HepG2 (cell line): Measurements from ENCODE around the gene ADGRE3. TPM values are rescaled to one million over a fixed set of nuclear protein-coding genes. Genes with fewer than 3 reads are reported as not detected.

Experiments used
- DMAP1 ChIP-seq: IDR thresholded peaks from 2 replicates; pipeline ENCODE4 v1.6.1; 2016
- ELF1 ChIP-seq: sonication (generic); formaldehyde crosslinking; IDR thresholded peaks from 2 replicates; pipeline ENCODE4 v1.4.0; 2020; ENCODE audit warnings: missing genetic modification reagents
- FOXM1 ChIP-seq: sonication (generic); formaldehyde crosslinking; IDR thresholded peaks from 2 replicates; pipeline ENCODE4 v1.5.0; 2020; ENCODE audit warnings: missing genetic modification reagents
- KLF16 ChIP-seq, 2 experiments: sonication (generic) in 1 of 2; formaldehyde crosslinking in 1 of 2; IDR thresholded peaks; 2 replicates each; pipeline versions ENCODE4 v1.6.1 to v1.8.0; 2016 to 2023; ENCODE audit warnings: missing genetic modification reagents in 2 of 2, missing compliant biosample characterization in 1 of 2
- RARA ChIP-seq: IDR thresholded peaks from 2 replicates; pipeline ENCODE4 v1.6.1; 2016; ENCODE audit warnings: missing genetic modification reagents, missing compliant biosample characterization
- RARG ChIP-seq: sonication (generic); formaldehyde crosslinking; IDR thresholded peaks from 2 replicates; pipeline ENCODE4 v1.4.0; 2020; ENCODE audit warnings: low read depth, mild to moderate bottlenecking, missing genetic modification reagents
- ZBTB8A ChIP-seq: sonication (generic); formaldehyde crosslinking; IDR thresholded peaks from 2 replicates; pipeline ENCODE4 v1.4.0; 2020; ENCODE audit warnings: mild to moderate bottlenecking, low read depth, missing genetic modification reagents, borderline replicate concordance
- ZNF589 ChIP-seq: sonication (generic); formaldehyde crosslinking; conservative IDR thresholded peaks from 2 replicates; pipeline ENCODE4 v1.8.0; 2022; ENCODE audit warnings: mild to moderate bottlenecking, moderate library complexity, missing genetic modification reagents
- ZNF629 ChIP-seq: sonication (generic); formaldehyde crosslinking; conservative IDR thresholded peaks from 2 replicates; pipeline ENCODE4 v1.5.0; 2020; ENCODE audit warnings: missing genetic modification reagents
- ZNF7 ChIP-seq: IDR thresholded peaks from 2 replicates; pipeline ENCODE4 v1.6.1; 2016; ENCODE audit warnings: missing biosample characterization, missing genetic modification reagents
- ZNF713 ChIP-seq: sonication (generic); formaldehyde crosslinking; IDR thresholded peaks from 2 replicates; pipeline ENCODE4 v1.4.0; 2020; ENCODE audit warnings: mild to moderate bottlenecking, missing genetic modification reagents
- ZSCAN30 ChIP-seq: sonication (generic); formaldehyde crosslinking; IDR thresholded peaks from 2 replicates; pipeline ENCODE4 v1.5.0; 2020; ENCODE audit warnings: mild to moderate bottlenecking, missing genetic modification reagents
- polyA plus RNA-seq, 8 experiments: library from polyadenylated mRNA; depleted of rRNA in 3 of 8; stranded (reverse) in 7 of 8; unstranded in 1 of 8; fragments of >200 nt; fragmentation: Illumina TruSeq in 4 of 8; extraction: Trizol in 4 of 8; gene quantifications; 2 replicates each; pipeline versions ENCODE4 v1.2.1 to v1.2.3, GENCODE V29; 2011 to 2016; ENCODE audit warnings: low read depth in 4 of 8, missing spikeins in 1 of 8, mixed read lengths in 1 of 8; ENCODE audit not compliant: insufficient read depth in 1 of 8
- total RNA-seq, 5 experiments: library from RNA; depleted of rRNA; stranded (reverse); fragments of >200 nt; fragmentation: Illumina TruSeq; extraction: Trizol; gene quantifications; 2 replicates each; pipeline ENCODE4 v1.2.3, GENCODE V29; 2016; ENCODE audit warnings: low read depth in 1 of 5
- TF ChIP-seq, protein P1 (sequence below): fragments of 450-650 bp; IDR thresholded peaks from 2 replicates; pipeline ENCODE4 v1.6.1; 2016
- TF ChIP-seq, protein P2 (sequence below): sonication (generic); formaldehyde crosslinking; IDR thresholded peaks from 2 replicates; pipeline ENCODE4 v1.9.0; 2021; ENCODE audit warnings: mild to moderate bottlenecking, missing genetic modification reagents
- TF ChIP-seq, protein P3 (sequence below): sonication (generic); formaldehyde crosslinking; IDR thresholded peaks from 2 replicates; pipeline ENCODE4 v1.8.0; 2023; ENCODE audit warnings: mild to moderate bottlenecking, missing genetic modification reagents
- TF ChIP-seq, protein P4 (sequence below): IDR thresholded peaks from 2 replicates; pipeline ENCODE4 v1.6.1; 2012; ENCODE audit warnings: inconsistent platforms
- TF ChIP-seq, protein P5 (sequence below): sonication (generic); formaldehyde crosslinking; IDR thresholded peaks from 2 replicates; pipeline ENCODE4 v1.4.0; 2020; ENCODE audit warnings: missing genetic modification reagents, mild to moderate bottlenecking, borderline replicate concordance
- TF ChIP-seq, protein P6 (sequence below): IDR thresholded peaks from 2 replicates; pipeline ENCODE4 v1.6.1; 2018; ENCODE audit warnings: missing genetic modification reagents, mild to moderate bottlenecking, missing compliant biosample characterization

Gene ADGRE3
- total and polyA plus RNA-seq, 2 of the 13 experiments (the other 11 are each of a cell fraction or from before 2014, with no cell fraction given), result not detected

DNA sequence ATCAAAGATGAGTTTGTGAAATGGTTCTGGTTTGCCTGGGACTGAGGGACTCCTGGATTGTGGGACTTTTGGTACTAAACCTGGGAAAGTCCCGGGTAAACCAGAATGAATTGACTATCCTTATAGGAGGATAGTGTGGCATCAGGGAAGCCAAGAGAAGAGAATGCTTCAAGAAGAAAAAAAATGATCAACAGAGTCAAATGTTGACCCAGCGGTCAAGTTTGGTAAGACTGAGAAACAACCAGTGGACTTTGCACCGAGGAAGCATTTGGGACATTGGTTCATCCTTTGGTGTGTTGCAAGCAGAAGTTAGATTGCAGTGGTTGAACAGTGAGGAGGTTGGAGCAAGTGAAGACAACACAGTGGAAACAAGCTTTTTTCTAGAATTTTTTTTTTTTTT, 58.2 kb downstream of the ADGRE3 start (continued):
- TF ChIP-seq ELF1 (CRISPR knock-in tag) (no peak), KLF16 (CRISPR knock-in tag; IDR thresholded peaks at IDR 0.05) (0 out of 4 replicates have a peak, but pooled peaks of 1 of the 2 experiments have one; percentile 60), ZNF589 (CRISPR knock-in tag) (no peak), ZNF7 (CRISPR knock-in tag) (no peak), RARG (CRISPR knock-in tag) (no peak), FOXM1 (CRISPR knock-in tag) (no peak), ZBTB8A (CRISPR knock-in tag) (no peak), ZNF629 (0 out of 2 replicates have a peak, but pooled peaks have one; percentile 21), ZSCAN30 (no peak), DMAP1 (no peak), RARA (CRISPR knock-in tag) (peak; percentile 71), ZNF713 (CRISPR knock-in tag) (no peak)
- TF ChIP-seq, protein P1, sequence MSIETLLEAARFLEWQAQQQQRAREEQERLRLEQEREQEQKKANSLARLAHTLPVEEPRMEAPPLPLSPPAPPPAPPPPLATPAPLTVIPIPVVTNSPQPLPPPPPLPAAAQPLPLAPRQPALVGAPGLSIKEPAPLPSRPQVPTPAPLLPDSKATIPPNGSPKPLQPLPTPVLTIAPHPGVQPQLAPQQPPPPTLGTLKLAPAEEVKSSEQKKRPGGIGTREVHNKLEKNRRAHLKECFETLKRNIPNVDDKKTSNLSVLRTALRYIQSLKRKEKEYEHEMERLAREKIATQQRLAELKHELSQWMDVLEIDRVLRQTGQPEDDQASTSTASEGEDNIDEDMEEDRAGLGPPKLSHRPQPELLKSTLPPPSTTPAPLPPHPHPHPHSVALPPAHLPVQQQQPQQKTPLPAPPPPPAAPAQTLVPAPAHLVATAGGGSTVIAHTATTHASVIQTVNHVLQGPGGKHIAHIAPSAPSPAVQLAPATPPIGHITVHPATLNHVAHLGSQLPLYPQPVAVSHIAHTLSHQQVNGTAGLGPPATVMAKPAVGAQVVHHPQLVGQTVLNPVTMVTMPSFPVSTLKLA, result no peak
- TF ChIP-seq, protein P2, sequence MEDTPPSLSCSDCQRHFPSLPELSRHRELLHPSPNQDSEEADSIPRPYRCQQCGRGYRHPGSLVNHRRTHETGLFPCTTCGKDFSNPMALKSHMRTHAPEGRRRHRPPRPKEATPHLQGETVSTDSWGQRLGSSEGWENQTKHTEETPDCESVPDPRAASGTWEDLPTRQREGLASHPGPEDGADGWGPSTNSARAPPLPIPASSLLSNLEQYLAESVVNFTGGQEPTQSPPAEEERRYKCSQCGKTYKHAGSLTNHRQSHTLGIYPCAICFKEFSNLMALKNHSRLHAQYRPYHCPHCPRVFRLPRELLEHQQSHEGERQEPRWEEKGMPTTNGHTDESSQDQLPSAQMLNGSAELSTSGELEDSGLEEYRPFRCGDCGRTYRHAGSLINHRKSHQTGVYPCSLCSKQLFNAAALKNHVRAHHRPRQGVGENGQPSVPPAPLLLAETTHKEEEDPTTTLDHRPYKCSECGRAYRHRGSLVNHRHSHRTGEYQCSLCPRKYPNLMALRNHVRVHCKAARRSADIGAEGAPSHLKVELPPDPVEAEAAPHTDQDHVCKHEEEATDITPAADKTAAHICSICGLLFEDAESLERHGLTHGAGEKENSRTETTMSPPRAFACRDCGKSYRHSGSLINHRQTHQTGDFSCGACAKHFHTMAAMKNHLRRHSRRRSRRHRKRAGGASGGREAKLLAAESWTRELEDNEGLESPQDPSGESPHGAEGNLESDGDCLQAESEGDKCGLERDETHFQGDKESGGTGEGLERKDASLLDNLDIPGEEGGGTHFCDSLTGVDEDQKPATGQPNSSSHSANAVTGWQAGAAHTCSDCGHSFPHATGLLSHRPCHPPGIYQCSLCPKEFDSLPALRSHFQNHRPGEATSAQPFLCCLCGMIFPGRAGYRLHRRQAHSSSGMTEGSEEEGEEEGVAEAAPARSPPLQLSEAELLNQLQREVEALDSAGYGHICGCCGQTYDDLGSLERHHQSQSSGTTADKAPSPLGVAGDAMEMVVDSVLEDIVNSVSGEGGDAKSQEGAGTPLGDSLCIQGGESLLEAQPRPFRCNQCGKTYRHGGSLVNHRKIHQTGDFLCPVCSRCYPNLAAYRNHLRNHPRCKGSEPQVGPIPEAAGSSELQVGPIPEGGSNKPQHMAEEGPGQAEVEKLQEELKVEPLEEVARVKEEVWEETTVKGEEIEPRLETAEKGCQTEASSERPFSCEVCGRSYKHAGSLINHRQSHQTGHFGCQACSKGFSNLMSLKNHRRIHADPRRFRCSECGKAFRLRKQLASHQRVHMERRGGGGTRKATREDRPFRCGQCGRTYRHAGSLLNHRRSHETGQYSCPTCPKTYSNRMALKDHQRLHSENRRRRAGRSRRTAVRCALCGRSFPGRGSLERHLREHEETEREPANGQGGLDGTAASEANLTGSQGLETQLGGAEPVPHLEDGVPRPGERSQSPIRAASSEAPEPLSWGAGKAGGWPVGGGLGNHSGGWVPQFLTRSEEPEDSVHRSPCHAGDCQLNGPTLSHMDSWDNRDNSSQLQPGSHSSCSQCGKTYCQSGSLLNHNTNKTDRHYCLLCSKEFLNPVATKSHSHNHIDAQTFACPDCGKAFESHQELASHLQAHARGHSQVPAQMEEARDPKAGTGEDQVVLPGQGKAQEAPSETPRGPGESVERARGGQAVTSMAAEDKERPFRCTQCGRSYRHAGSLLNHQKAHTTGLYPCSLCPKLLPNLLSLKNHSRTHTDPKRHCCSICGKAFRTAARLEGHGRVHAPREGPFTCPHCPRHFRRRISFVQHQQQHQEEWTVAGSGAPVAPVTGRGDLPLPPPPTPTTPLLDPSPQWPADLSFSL (CRISPR knock-in tag), result no peak
- TF ChIP-seq, protein P3, sequence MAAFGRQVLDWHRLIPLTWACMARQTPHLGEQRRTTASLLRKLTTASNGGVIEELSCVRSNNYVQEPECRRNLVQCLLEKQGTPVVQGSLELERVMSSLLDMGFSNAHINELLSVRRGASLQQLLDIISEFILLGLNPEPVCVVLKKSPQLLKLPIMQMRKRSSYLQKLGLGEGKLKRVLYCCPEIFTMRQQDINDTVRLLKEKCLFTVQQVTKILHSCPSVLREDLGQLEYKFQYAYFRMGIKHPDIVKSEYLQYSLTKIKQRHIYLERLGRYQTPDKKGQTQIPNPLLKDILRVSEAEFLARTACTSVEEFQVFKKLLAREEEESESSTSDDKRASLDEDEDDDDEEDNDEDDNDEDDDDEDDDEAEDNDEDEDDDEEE (CRISPR knock-in tag), result no peak
- TF ChIP-seq, protein P4, sequence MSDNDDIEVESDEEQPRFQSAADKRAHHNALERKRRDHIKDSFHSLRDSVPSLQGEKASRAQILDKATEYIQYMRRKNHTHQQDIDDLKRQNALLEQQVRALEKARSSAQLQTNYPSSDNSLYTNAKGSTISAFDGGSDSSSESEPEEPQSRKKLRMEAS, result no peak
- TF ChIP-seq, protein P5, sequence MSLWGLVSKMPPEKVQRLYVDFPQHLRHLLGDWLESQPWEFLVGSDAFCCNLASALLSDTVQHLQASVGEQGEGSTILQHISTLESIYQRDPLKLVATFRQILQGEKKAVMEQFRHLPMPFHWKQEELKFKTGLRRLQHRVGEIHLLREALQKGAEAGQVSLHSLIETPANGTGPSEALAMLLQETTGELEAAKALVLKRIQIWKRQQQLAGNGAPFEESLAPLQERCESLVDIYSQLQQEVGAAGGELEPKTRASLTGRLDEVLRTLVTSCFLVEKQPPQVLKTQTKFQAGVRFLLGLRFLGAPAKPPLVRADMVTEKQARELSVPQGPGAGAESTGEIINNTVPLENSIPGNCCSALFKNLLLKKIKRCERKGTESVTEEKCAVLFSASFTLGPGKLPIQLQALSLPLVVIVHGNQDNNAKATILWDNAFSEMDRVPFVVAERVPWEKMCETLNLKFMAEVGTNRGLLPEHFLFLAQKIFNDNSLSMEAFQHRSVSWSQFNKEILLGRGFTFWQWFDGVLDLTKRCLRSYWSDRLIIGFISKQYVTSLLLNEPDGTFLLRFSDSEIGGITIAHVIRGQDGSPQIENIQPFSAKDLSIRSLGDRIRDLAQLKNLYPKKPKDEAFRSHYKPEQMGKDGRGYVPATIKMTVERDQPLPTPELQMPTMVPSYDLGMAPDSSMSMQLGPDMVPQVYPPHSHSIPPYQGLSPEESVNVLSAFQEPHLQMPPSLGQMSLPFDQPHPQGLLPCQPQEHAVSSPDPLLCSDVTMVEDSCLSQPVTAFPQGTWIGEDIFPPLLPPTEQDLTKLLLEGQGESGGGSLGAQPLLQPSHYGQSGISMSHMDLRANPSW (CRISPR knock-in tag), result no peak
- TF ChIP-seq, protein P6, sequence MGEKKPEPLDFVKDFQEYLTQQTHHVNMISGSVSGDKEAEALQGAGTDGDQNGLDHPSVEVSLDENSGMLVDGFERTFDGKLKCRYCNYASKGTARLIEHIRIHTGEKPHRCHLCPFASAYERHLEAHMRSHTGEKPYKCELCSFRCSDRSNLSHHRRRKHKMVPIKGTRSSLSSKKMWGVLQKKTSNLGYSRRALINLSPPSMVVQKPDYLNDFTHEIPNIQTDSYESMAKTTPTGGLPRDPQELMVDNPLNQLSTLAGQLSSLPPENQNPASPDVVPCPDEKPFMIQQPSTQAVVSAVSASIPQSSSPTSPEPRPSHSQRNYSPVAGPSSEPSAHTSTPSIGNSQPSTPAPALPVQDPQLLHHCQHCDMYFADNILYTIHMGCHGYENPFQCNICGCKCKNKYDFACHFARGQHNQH (CRISPR knock-in tag), result no peak
